DND-41 (cell line): ENCODE results near the gene CCBE1.

Source experiments
- CTCF ChIP-seq: IDR thresholded peaks from 2 replicates; pipeline ENCODE4 v1.5.1; 2012; ENCODE audit warnings: borderline replicate concordance, low read length, moderate library complexity, mild to moderate bottlenecking; ENCODE audit not compliant: poor library complexity, severe bottlenecking; ENCODE audit errors: extremely low read depth
- EZH2 ChIP-seq: IDR thresholded peaks from 3 replicates; pipeline ENCODE4 v1.6.1; 2012; ENCODE audit warnings: borderline replicate concordance, low read depth, mild to moderate bottlenecking, moderate library complexity, low read length, inconsistent platforms; ENCODE audit not compliant: severe bottlenecking

GRCh38 chr18:59560556-59560955 is 136.7 kb downstream of the CCBE1 start:
- TF ChIP-seq CTCF (no peak), EZH2 (no peak)
